A549 (cell line): ENCODE data around the gene COL13A1. TPM values are rescaled to one million over a fixed set of nuclear protein-coding genes. Genes with fewer than 3 reads are reported as not detected.

Source experiments
- ATAC-seq, 2 experiments: fragments of 200-7000 bp in 1 of 2; fragments of >200 bp in 1 of 2; cut with Nextera tagmentation in 1 of 2; cut with Tn5 transposase in 1 of 2; 3 replicates each; pipeline versions ENCODE4 v1.8.0 to v1.9.1; 2018 to 2020; ENCODE audit warnings: mild to moderate bottlenecking in 1 of 2, moderate library complexity in 1 of 2
- CTCF ChIA-PET: fragments of 300-600 bp; sonication (Branson Sonifier 250); formaldehyde crosslinking; extraction: SDS; loops from one replicate; lab custom pipeline; 2021; ENCODE audit warnings: antibody characterized with exemption, inconsistent platforms; lab: Yijun Ruan, JAX
- POLR2A ChIA-PET: fragments of 350-600 bp; formaldehyde crosslinking; extraction: SDS; loops from one replicate; lab custom pipeline; 2021; ENCODE audit warnings: antibody characterized with exemption, inconsistent platforms; lab: Yijun Ruan, JAX
- DNase-seq, 2 experiments: peaks; one replicate each; pipeline versions ENCODE4 v3.0.0 to v3.0.0-alpha.2; 2011 to 2016; ENCODE audit warnings: low read depth in 1 of 2, low spot score in 1 of 2
- FAIRE-seq: peaks from 2 replicates; lab custom pipeline; 2011; peaks lifted over from hg19 to GRCh38; lab: Jason Lieb, UNC
- H3K27ac ChIP-seq, 2 experiments: fragments of >200 bp; sonication (Bioruptor Twin); formaldehyde crosslinking; 3 replicates each; pipeline ENCODE4 v1.5.1; 2016 to 2017
- H3K4me1 ChIP-seq: fragments of >200 bp; sonication (Bioruptor Twin); formaldehyde crosslinking; 3 replicates; pipeline ENCODE4 v1.6.1; 2016
- H3K4me2 ChIP-seq: fragments of >200 bp; sonication (Bioruptor Twin); formaldehyde crosslinking; 3 replicates; pipeline ENCODE4 v1.6.1; 2016
- H3K4me3 ChIP-seq: fragments of >200 bp; sonication (Bioruptor Twin); formaldehyde crosslinking; 3 replicates; pipeline ENCODE4 v1.5.1; 2016
- H3K9me3 ChIP-seq: fragments of >200 bp; sonication (Bioruptor Twin); formaldehyde crosslinking; 3 replicates; pipeline ENCODE4 v1.6.1; 2016
- ATOH8 ChIP-seq: fragments of 250-450 bp; sonication (Bioruptor Pico); IDR thresholded peaks from 2 replicates; pipeline ENCODE4 v1.5.0; 2020; ENCODE audit warnings: low read depth, mild to moderate bottlenecking, moderate library complexity
- CBX2 ChIP-seq: fragments of 200-600 bp; sonication (generic); IDR thresholded peaks from 2 replicates; pipeline ENCODE4 v1.6.1; 2016; ENCODE audit warnings: low read depth, mild to moderate bottlenecking, borderline replicate concordance
- CBX8 ChIP-seq: fragments of 200-600 bp; sonication (generic); IDR thresholded peaks from 2 replicates; pipeline ENCODE4 v1.6.1; 2016
- CHD4 ChIP-seq: fragments of 200-600 bp; sonication (generic); IDR thresholded peaks from 2 replicates; pipeline ENCODE4 v1.6.1; 2016; ENCODE audit warnings: antibody characterized with exemption, mild to moderate bottlenecking, borderline replicate concordance
- E2F6 ChIP-seq: IDR thresholded peaks from 2 replicates; pipeline ENCODE4 v1.6.1; 2012; ENCODE audit warnings: low read depth, borderline replicate concordance
- EHF ChIP-seq: fragments of 250-450 bp; sonication (Bioruptor Pico); IDR thresholded peaks from 2 replicates; pipeline ENCODE4 v1.5.0; 2020; ENCODE audit warnings: mild to moderate bottlenecking
- EHMT2 ChIP-seq: fragments of 200-600 bp; sonication (generic); IDR thresholded peaks from 2 replicates; pipeline ENCODE4 v1.6.1; 2016; ENCODE audit warnings: antibody characterized with exemption, low read depth, mild to moderate bottlenecking, moderate library complexity
- FOXS1 ChIP-seq: fragments of 250-450 bp; sonication (Bioruptor Pico); IDR thresholded peaks from 2 replicates; pipeline ENCODE4 v1.5.0; 2020; ENCODE audit warnings: mild to moderate bottlenecking, moderate library complexity
- GATA3 ChIP-seq: IDR thresholded peaks from 2 replicates; pipeline ENCODE4 v1.6.1; 2012; ENCODE audit warnings: borderline replicate concordance
- HOXA7 ChIP-seq: fragments of 250-450 bp; sonication (Bioruptor Pico); IDR thresholded peaks from 2 replicates; pipeline ENCODE4 v1.5.0; 2020; ENCODE audit warnings: mild to moderate bottlenecking, moderate library complexity
- JUN ChIP-seq, 2 experiments: fragments of >200 bp; sonication (Bioruptor Twin); formaldehyde crosslinking; IDR thresholded peaks; 2 replicates in 1 of 2; 3 replicates in 1 of 2; pipeline ENCODE4 v1.6.1; 2016 to 2017
- NR3C1 ChIP-seq: fragments of >200 bp; sonication (Bioruptor Twin); formaldehyde crosslinking; IDR thresholded peaks from 3 replicates; pipeline ENCODE4 v1.6.1; 2017
- PBX3 ChIP-seq: IDR thresholded peaks from 2 replicates; pipeline ENCODE4 v1.6.1; 2012
- PHF8 ChIP-seq: fragments of 200-600 bp; sonication (generic); IDR thresholded peaks from 2 replicates; pipeline ENCODE4 v1.6.1; 2016; ENCODE audit warnings: low read depth, mild to moderate bottlenecking, antibody characterized with exemption, moderate library complexity, borderline replicate concordance
- RARB ChIP-seq: fragments of 250-450 bp; sonication (Bioruptor Pico); IDR thresholded peaks from 2 replicates; pipeline ENCODE4 v1.8.0; 2021; ENCODE audit warnings: mild to moderate bottlenecking, moderate library complexity
- REST ChIP-seq: fragments of 200-600 bp; sonication (generic); IDR thresholded peaks from 2 replicates; pipeline ENCODE4 v1.6.1; 2016; ENCODE audit warnings: antibody characterized with exemption, mild to moderate bottlenecking, moderate library complexity
- RFX5 ChIP-seq: fragments of 450-650 bp; IDR thresholded peaks from 2 replicates; pipeline ENCODE4 v1.7.1; 2014; ENCODE audit warnings: antibody characterized with exemption, mild to moderate bottlenecking, moderate library complexity
- ZC3H11A ChIP-seq: fragments of 450-650 bp; IDR thresholded peaks from 2 replicates; pipeline ENCODE4 v1.6.1; 2014; ENCODE audit warnings: antibody characterized with exemption, mild to moderate bottlenecking
- WGBS: methylation state at CpG from one replicate; pipeline ENCODE4 v1.1.6; 2017; ENCODE audit errors: missing lambda C conversion rate; 5-methylcytosine and 5-hydroxymethylcytosine counted together
- polyA plus RNA-seq, 4 experiments: library from polyadenylated mRNA; depleted of rRNA in 3 of 4; stranded (reverse); fragments of >200 nt; fragmentation: RNase III in 1 of 4; extraction: RNeasy Plus Mini Kit Qiagen cat#74134 plus additional on column Dnase treatment in 1 of 4; gene quantifications; 2 replicates in 3 of 4; 3 replicates in 1 of 4; pipeline ENCODE4 v1.2.3, GENCODE V29; 2011 to 2017

COL13A1 gene
- polyA plus RNA-seq, 2 of the 4 experiments (the other 2 are of a cell fraction), result 0.08 to 0.27 TPM

DNA sequence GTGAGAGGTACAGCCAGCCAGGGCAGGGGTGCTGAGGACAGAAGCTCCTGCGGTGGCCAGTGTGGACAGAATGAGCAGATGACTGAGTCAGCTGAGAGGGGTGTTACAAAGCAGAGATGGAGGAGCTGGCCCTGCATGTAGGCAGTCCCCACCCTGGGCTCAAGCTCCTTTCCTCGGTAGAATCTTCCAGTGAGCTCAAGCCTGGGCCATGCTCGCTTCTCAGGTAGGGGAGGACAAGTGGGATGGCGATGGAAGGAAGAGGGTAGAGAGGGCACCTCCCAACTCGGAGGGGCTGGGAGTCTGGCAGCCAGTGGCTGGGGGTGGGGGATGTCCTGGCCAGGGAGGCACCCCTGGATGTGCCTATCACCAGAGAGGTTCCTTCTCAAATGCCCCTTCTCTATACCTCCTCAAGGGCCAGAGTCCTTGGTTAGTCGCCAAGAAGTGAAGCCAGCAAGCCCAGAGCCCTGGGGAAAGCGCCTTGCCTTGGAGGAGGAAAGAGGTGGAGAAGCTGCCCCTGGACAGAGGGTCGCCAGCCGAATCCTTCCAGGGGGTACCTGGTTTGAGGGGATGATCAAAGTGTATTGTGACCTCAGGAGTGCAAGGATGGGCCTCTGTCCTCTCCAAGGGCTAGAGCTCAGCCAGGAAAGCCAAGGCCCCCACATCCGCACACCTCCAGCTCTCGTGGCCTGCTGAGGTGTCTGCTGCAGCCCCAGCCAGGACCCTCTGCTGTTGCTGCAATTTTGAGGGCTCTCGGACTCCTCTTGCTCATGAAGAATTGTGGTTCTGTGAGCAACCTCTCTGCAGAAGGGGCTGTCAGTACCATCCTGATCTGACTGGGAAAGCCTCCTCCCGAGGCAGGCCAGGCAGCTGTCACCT lies 162.4 kb downstream of the COL13A1 start:
- Histone ChIP-seq H3K4me2 (no peak overlapping the region), H3K27ac (no peak overlapping the region), H3K9me3 (no peaks in the 10 kb centered on the region), H3K4me1 (no peaks in the 10 kb centered on the region), H3K4me3 (no peak overlapping the region)
- ChIA-PET CTCF (interaction anchor here (0.9 to 2.4 kb wide), 7 partner anchors 10 to 319 kb away, joined by 3 to 9 read pairs (median 4); no protein-coding TSS in a partner anchor), POLR2A (no interaction called here)
- FAIRE-seq (no peak), ATAC-seq (no peak), DNase-seq (no peak)
- WGBS, result 54% methylated on average over 11 of the region's 13 CpGs
- TF ChIP-seq E2F6, result no peak
- TF ChIP-seq EHF (CRISPR knock-in tag), result no peak
- no peak for TF ChIP-seq GATA3
- no peak for TF ChIP-seq RFX5
- TF ChIP-seq CBX2, result no peak
- TF ChIP-seq JUN (IDR thresholded peaks at IDR 0.05), result no peak
- TF ChIP-seq ATOH8 (CRISPR knock-in tag), result no peak
- TF ChIP-seq HOXA7 (CRISPR knock-in tag), result no peak
- no peak for TF ChIP-seq RARB
- TF ChIP-seq PHF8, result no peak
- no peak for TF ChIP-seq CBX8

DNA sequence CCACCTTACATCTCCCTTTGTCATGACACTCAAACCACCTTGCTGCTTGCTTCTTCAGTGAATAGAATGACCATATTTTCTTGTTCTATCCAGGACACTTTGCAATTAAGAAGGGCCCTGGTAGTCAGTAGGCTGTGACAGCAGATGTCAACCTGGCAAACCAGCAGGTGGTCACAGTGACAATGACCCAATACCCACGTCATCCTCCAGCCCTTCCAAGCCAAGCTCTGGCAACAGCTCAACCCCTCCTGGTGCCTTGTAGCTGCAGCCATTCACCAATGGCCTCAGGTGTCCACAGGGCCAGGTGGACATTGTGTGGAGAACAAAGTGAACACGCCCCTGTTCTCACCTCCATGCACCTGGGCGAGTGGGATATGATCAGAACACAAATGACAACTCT lies 163.4 kb downstream of the COL13A1 start:
- POLR2A ChIA-PET, result no interaction called here
- no peaks in the 10 kb centered on the region for H3K4me1 ChIP-seq
- no peak overlapping the region for H3K27ac ChIP-seq
- CTCF ChIA-PET, result interaction anchor here (1.3 to 2.4 kb wide), 3 partner anchors 9 to 50 kb away, joined by 3 to 9 read pairs (median 4); no protein-coding TSS in a partner anchor
- H3K4me2 ChIP-seq, result no peak overlapping the region
- no peak for FAIRE-seq
- no peak for ATAC-seq
- DNase-seq, result no peak
- WGBS, result 21% methylated on average over 3 of the region's 3 CpGs
- TF ChIP-seq NR3C1 (no peak), REST (no peak)
- H3K4me3 ChIP-seq, result no peak overlapping the region
- no peaks in the 10 kb centered on the region for H3K9me3 ChIP-seq

DNA sequence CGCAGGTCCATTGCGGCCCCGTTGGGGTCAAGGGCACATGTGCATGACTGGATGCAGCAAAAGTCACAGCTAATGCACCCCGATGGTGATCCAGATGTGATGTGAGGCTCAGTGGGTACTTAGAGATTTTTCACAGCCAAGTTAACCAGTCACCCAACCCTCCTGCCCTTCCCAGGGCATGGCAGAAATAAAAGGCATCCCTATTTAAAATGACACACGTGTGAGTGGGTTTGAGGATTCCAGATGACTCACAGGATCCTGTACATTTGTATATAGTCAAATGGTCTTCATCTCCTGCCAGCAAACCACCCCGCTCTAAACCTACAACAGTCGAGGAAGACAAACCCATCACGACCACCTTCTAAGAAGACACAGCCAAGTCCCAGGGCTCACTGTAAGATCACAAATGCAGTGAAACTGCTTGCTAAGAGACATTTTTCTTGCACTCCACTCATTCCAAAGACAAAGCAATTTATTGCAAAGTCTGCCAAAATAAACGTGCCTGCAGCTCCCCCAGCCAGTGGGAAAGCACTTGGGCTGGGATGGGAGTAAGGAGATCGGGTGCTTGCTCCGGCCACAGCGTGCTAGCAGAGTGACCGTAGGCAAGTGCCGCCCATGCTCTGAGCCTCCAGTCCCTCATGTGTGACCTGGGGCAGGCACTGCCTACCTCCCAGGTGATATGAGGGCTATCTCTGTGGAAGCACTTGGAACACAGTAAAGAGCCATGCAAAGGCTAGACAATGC lies 164.4 kb downstream of the COL13A1 start:
- 51% methylated on average over 14 of the region's 14 CpGs for WGBS
- Histone ChIP-seq H3K9me3 (no peaks in the 10 kb centered on the region), H3K4me2 (no peak overlapping the region), H3K4me3 (no peak overlapping the region), H3K27ac (no peak overlapping the region), H3K4me1 (no peaks in the 10 kb centered on the region)
- ChIA-PET CTCF (interaction anchor here (1.3 kb wide), 1 partner anchor 8 kb away, joined by 3 read pairs; no protein-coding TSS in a partner anchor), POLR2A (no interaction called here)
- FAIRE-seq, result no peak
- no peak for ATAC-seq
- TF ChIP-seq FOXS1 (CRISPR knock-in tag) (no peak), ZC3H11A (no peak), CHD4 (no peak), PBX3 (no peak), EHMT2 (no peak)
- DNase-seq, result no peak
